NCI-H2029 (cell line): ENCODE results near the gene KCNQ1.

Source experiments
- DNase-seq: peaks from one replicate; lab custom pipeline; 2025; lab: John Stamatoyannopoulos, UW

The KCNQ1 gene

GRCh38 chr11:2569731-2570210 is 125.0 kb downstream of the KCNQ1 start:
- no peak for DNase-seq

GRCh38 chr11:2570211-2570811 is 125.5 kb downstream of the KCNQ1 start:
- DNase-seq, result no peak

DNA sequence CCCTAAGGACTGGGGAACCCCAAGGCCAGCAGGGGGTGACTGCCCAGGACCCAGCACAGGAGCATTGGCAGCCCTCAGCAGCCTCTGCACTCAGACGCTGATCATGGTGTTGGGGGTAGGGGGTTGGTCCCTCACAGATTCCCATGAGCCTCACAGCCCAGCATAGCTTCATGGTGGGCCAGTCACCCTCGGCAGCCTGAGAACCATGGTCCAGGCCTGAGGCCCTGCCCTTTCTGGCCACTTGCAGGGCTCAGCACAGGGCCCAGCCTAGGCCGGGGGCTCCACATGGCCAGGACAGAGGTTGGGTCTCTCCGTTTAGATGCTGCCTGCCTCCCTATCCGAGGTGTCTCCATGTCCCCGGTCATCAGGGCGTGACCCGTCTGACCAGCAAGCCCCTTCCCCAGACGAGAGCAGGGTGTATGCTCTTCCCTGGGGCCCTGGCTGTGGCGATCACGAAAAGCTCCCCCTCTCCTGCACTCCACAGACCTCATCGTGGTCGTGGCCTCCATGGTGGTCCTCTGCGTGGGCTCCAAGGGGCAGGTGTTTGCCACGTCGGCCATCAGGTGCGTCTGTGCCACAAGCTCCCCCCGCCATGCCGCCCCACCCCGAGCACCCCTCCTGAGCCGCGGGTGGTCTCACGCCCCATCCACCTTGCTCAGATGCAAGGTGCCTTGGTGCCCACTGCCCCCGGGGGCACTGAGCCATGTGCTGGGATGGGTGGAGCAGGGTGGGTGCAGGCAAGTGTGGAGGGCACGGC is 126.2 kb downstream of the KCNQ1 start:
- no peak for DNase-seq

DNA sequence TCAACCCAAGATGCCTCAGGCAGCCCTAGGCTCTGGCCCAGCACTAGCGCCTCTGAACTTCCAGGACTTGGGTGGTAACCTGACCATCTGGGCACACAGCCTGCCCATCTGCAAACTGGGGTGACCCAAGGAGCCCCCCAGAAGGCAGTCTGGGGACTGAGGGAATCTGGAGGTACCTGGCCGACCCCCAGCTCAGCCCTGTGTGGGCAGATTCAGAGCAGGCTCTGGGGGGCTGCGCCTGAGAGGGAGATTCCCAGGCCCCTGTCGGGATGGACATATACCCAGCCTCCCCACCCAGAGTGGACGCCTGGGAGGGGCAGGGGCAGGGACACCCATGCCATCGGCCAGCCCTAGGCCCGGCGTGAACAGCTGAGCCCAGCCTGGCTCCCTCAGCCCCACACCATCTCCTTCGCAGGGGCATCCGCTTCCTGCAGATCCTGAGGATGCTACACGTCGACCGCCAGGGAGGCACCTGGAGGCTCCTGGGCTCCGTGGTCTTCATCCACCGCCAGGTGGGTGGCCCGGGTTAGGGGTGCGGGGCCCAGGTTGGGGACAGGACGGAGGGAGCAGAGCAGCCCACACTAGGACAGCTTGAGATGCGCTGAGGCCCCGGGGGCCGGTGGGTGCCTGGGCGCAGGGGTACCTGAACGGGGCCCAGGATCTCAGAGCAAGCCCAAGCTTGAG is 126.9 kb downstream of the KCNQ1 start:
- no peak for DNase-seq

GRCh38 chr11:2572491-2573239 is 127.9 kb downstream of the KCNQ1 start:
- no peak for DNase-seq

DNA sequence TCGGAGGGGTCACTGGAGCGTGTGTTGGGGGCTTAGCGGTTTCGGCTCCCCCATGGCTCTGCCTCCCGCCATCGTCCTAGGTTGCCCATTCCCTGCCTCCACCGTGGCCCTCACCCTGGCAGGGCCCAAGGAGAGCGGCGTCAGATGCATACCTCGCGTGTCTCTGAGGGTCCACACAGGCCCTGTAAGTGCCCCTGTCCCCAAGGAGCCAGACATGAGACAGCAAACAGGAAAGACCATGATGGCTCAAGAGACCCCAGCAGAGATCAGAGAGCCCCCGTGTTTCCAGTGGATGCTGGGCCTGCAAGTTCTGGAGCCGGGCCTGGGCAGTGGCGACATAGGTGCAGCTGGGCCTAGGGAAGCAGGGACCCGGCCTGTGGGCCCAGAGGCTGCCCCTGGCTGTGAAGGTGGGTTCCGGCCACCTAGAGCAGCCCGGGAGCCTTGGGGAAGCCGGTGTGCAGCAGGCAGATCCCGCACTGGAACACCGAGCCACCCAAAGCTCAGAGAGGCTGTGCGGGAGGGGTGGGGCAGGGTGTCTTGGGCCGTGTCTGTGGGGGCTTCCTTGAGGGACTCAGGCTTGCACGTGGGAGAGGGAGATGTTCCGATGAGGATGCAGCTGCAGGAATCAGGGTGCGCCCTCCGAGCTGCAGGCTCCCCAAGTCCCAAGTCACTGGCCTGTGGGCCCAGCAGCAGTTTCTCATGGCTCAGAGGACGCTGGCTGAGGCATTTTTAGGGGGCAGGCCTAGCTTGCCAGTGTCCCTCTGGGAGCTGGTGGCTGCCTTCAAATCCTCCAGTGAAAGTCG is 128.6 kb downstream of the KCNQ1 start:
- DNase-seq, result no peak

DNA sequence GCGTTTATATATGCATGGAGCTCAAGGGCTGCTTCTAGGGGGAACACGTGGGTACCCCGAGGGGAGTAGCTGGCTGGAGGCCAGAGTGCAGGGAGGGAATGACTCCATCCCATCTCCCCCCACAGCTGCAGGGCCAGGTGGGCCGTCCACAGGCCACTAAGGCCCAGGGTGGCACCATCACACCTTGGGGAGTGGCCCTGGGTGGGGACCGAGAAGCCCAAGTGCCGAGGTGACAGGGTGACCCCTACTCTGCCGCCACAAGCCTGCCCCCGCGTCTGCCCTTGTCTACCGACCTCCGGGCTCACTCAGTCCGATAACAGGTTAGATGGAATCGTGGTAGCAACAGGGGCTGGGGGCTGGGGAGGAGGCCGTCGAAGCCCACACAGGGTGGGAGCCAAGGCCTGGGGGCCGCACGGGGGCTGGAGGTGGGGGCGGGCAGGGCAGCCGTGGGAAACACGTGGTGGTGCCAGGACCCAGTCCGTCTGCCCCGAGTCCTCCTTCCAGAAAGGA is 129.3 kb downstream of the KCNQ1 start:
- DNase-seq, result no peak

- no peak for DNase-seq
These were observed 130.0 kb downstream of the KCNQ1 start for GRCh38 chr11:2574553-2575535.

GRCh38 chr11:2575591-2576051 is 130.8 kb downstream of the KCNQ1 start:
- no peak for DNase-seq

- no peak for DNase-seq
These were observed 131.3 kb downstream of the KCNQ1 start for GRCh38 chr11:2576111-2576510.

DNA sequence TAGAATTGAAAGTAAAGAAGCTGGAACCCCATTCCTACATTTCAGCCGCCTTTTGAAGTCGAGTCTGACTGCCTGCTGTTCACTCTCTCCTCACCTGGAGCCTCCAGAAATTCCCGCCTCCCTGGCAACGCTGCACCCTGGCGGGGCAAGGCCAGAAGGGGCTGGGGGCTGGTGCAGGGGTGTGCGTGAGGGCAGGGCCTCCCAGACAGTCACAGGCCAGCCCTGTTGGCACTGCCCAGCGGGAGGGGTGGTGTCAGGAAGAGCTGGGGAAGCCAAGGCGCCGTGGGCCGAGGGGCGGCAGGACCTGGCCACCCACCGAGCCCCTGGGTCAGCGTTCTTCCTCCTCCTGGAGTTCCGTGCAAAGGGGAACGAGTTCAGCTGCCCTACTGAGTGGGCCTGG is 131.7 kb downstream of the KCNQ1 start:
- DNase-seq, result no peak

DNA sequence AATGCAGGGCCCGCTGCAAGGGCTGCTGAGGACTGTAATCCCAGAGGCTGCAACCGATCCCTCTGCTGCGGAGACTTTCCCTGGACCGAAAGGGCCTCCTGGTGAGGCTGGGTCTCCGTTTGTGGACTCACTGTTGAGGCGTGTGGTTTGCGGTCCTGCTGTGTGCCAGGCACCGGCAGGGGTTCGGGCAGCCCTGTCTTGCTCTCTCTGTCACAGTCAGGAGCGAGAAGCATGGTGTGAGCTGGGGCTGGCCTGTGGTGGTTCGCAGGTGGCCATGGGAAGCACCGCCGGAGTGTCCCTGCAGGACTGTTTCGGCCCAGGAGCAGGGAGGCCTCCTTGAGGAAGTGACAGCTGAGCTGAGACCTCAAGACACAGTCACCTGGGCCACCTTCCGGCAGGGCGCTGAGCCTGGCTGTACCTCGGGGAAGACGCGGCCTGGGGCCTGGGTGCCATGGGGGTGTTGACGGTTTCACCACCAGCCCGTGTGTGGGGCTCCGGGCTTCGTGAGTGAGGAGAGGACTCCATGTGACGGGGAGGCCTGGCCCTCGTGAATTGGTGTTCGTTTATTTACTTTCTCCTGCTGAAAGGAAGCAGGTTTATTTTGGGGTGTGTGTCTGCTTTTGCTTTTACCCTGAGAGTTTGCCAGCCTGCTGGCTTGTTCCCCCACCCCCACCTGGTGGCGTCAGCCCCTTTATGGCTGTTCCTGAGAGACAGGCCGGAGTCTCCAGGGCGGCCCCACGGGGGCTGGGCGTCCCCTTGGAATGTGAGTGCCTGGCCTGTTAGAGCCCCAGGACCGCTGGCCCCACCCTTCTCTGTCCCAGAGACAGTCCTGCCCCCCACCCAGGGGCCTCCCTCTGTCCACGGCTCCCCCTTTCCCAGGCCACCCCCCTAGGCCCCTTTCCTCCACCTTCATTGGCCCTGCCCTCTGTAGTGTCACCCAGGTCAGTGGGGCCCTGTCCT is 132.5 kb downstream of the KCNQ1 start:
- DNase-seq, result no peak

- DNase-seq, result no peak
These were observed 133.5 kb downstream of the KCNQ1 start for GRCh38 chr11:2577991-2578928.

DNA sequence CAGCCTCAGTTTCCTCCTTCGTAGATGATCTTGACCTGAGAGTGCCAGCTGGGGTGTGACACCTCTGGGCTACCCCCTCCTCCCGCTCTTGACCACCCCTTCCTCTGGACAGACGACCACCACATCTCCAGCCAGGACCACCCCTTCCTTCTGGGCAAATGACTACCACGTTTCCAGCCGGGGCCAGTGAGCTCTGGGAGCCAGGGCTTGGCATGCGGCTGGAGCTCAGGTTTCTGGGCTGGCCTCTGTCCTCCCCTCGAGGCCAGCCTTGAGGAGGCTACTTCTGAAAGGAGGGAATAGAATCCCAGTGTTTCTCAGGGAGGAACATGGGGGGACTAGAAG is 134.1 kb downstream of the KCNQ1 start:
- no peak for DNase-seq

DNA sequence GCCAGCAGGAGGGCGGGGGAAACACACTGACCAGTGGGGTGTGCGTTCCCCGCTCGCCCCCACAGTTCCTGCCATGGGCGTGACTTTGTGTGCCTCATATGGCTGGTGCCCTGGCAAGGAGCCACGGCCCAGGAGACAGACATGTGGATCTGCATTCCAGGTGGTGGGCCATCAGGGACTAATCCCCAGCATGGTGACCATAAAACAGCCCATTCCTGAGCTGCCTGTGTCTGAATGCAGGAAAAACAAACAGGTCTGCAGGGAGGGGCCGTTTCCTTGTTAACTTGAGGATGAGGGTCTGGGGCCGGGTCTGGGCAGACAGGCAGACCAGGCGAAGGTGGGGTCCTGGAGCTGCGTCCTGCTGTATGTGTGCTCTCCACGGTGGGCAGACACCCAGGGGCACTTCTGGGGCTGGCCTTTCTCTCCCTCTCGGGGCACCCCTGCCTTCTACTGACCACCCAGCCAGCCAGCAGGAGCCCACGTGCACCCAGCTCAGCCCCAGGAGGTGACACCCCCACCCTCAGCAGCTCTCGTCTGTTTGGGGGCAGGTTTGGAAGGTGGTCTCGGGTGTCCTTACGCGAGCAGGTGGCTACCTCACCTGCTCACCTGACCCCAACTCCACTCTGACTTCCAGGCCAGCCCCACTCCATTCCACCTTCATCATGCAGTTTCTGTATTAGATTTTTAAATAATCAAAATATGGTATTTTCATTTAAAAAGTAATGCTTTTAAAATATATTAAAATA is 134.7 kb downstream of the KCNQ1 start:
- no peak for DNase-seq

GRCh38 chr11:2580061-2580421 is 135.2 kb downstream of the KCNQ1 start:
- no peak for DNase-seq

- DNase-seq, result no peak
These were observed 135.8 kb downstream of the KCNQ1 start for GRCh38 chr11:2580571-2581001.
